ENCODE measurements around the gene POU5F1.
"Not testable (repeated sequence)": the region's sequence is repeated elsewhere in the genome, so short reads cannot be mapped to it uniquely, and the experiment has no call there.

Gene POU5F1

DNA sequence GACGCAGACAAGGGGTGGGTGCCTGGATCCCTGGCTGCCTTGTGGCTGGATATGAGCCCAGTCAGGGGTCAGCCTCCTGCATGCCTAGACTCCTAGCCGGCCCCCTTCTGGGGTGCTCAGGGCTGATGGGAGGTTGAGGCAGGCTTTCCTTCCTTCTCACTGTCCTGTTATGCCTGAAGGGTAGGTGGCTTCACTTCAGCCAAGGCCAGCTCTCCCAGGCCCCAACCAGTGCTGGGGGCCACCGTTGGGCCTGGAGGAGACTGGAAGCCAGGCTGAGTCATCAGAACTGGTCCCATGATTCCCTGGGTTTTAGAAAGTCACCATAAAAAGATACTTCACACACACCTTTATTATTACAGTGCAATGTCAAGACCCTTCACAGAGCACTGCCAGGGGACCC is 2.9 kb upstream of the POU5F1 start:
- H2BK15ac ChIP-seq (replicated peaks; ENCODE audit: low read depth), result no peak overlapping the region
- peaks cover 24% of the 10 kb centered on the region for H3K79me2 ChIP-seq (ENCODE audit: control insufficient read depth, insufficient read depth, low read length)
- H2BK5ac ChIP-seq (ENCODE audit: low read length), result peak overlapping the region; percentile 89
- H2BK120ac ChIP-seq (ENCODE audit: low read depth, low read length), result peak overlapping the region; percentile 30
- peak overlapping the region; percentile 59 for H3K23ac ChIP-seq (ENCODE audit: low read length)
- H3K4me3 ChIP-seq (ENCODE audit: low read length), result no peak overlapping the region
- H4K8ac ChIP-seq (ENCODE audit: low read depth, low read length), result no peak overlapping the region
- DNase-seq, result no peak
- H4K5ac ChIP-seq (ENCODE audit: low read length), result no peak overlapping the region
- H3K4ac ChIP-seq (ENCODE audit: low read depth, low read length), result peak overlapping the region; percentile 58
- peak overlapping the region; percentile 56 for H3K9ac ChIP-seq (ENCODE audit: low read length)
- H3K79me1 ChIP-seq (ENCODE audit: low read length), result no peaks in the 10 kb centered on the region
- peak overlapping the region; percentile 48 for H2AK5ac ChIP-seq (ENCODE audit: low read length)
- peak overlapping the region; percentile 70 for H3K27ac ChIP-seq (ENCODE audit: low read depth, low read length)
- peak overlapping the region; percentile 92 for H3K56ac ChIP-seq (ENCODE audit: low read length)
- H3K27me3 ChIP-seq (ENCODE audit: insufficient read depth, low read length, poor library complexity), result no peaks in the 10 kb centered on the region
- H3K4me2 ChIP-seq (ENCODE audit: low read length), result no peak overlapping the region
- peak overlapping the region; percentile 45 for H3K18ac ChIP-seq (ENCODE audit: low read length)
- H3K36me3 ChIP-seq (ENCODE audit: control insufficient read depth, insufficient read depth, low read length), result no peaks in the 10 kb centered on the region
- no CpG with 5 or more reads among the region's 3 CpGs for WGBS (ENCODE audit: extremely low coverage, insufficient coverage, low lambda C conversion rate)
- H3K4me1 ChIP-seq (ENCODE audit: control insufficient read depth, low read depth, low read length), result peaks cover 14% of the 10 kb centered on the region

DNA sequence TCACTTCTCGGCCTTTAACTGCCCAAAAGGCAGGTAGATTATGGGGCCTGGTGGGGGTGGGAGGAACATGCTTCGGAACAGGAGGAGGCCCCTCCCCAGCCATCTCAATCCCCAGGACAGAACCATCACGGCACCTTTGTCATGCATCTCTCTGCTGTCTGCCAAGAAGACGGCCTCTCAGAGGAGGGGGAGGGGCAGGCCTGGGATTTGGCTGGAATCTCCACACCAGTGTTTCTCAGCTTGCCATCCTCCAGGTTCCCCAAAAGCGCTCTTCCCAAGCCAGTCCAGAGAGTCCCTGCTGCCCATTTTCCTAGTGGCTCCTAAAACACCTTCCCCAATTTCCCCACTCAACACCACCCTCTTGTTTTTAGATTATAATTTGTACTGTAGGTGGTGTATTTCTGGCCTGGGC is 2.5 kb upstream of the POU5F1 start:
- H3K18ac ChIP-seq (ENCODE audit: low read length), result peak overlapping the region; percentile 91
- no peaks in the 10 kb centered on the region for H3K79me1 ChIP-seq (ENCODE audit: low read length)
- no peaks in the 10 kb centered on the region for H3K36me3 ChIP-seq (ENCODE audit: control insufficient read depth, insufficient read depth, low read length)
- H3K23ac ChIP-seq (ENCODE audit: low read length), result no peak overlapping the region
- H2AK5ac ChIP-seq (ENCODE audit: low read length), result no peak overlapping the region
- H3K4me3 ChIP-seq (ENCODE audit: low read length), result no peak overlapping the region
- H4K5ac ChIP-seq (ENCODE audit: low read length), result no peak overlapping the region
- WGBS (ENCODE audit: extremely low coverage, insufficient coverage, low lambda C conversion rate), result no CpG with 5 or more reads among the region's 5 CpGs
- H3K79me2 ChIP-seq (ENCODE audit: control insufficient read depth, insufficient read depth, low read length), result peaks cover 28% of the 10 kb centered on the region
- peak overlapping the region; percentile 28 for H3K4me2 ChIP-seq (ENCODE audit: low read length)
- H3K4me1 ChIP-seq (ENCODE audit: control insufficient read depth, low read depth, low read length), result peaks cover 14% of the 10 kb centered on the region
- peak overlapping the region; percentile 93 for H3K27ac ChIP-seq (ENCODE audit: low read depth, low read length)
- peak overlapping the region; percentile 63 for H2BK120ac ChIP-seq (ENCODE audit: low read depth, low read length)
- H3K9ac ChIP-seq (ENCODE audit: low read length), result peak overlapping the region; percentile 73
- peak overlapping the region; percentile 99 for H3K4ac ChIP-seq (ENCODE audit: low read depth, low read length)
- H3K27me3 ChIP-seq (ENCODE audit: insufficient read depth, low read length, poor library complexity), result no peaks in the 10 kb centered on the region
- DNase-seq, result peak; percentile 93
- H2BK15ac ChIP-seq (replicated peaks; ENCODE audit: low read depth), result no peak overlapping the region
- no peak overlapping the region for H4K8ac ChIP-seq (ENCODE audit: low read depth, low read length)
- peak overlapping the region; percentile 98 for H2BK5ac ChIP-seq (ENCODE audit: low read length)
- peak overlapping the region; percentile 92 for H3K56ac ChIP-seq (ENCODE audit: low read length)

DNA sequence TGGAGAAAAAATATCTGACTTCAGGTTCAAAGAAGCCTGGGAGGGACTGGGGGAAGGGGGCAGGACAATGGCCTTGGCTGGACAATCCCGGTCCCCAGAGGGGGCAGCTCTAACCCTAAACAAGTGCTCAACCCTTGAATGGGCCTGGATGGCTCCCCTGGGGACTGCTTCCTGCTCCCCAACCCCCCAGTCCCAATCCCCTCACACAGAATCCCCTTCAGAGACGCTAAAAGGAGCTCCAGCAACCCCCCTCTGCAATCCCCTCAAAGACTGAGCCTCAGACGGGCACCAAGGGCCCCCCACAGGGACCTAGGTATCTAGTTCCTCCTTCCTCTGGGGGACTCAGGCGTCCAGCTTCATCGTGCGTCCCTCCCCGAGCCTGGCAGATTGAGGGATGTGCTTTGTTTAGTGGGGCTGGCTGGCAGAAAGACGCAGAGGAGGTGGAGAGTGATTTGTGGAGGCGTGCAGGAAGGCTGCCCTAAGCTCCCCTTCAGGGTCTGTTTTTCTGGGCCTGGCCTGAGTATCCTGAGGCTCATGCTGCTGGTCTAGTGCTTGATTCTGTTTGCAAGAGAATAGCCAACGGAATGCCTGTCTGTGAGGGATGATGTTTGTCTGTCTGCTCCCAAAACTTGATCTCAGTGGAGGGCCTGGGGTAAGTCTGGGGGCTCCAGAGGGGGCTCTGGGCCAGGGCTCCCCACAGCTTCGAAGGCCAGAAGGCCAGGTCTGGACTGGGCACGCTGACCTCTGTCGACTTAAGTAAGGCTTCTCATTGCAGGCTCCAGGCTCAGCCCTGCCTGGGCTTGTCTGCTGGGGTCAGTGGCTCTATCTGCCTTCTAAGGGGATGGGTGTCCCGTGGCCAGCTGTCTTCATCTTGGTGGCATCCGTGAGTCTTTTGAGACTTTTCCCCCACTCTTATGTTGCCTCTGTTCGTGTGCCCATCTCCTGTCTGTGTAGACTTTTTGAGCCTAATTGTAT is 1.7 kb upstream of the POU5F1 start:
- no CpG with 5 or more reads among the region's 16 CpGs for WGBS (ENCODE audit: extremely low coverage, insufficient coverage, low lambda C conversion rate)
- Histone ChIP-seq H4K8ac (ENCODE audit: low read depth, low read length) (peak overlapping the region; percentile 69), H2AK5ac (ENCODE audit: low read length) (peak overlapping the region; percentile 71), H3K27ac (ENCODE audit: low read depth, low read length) (peak overlapping the region; percentile 93), H3K4me3 (ENCODE audit: low read length) (no peak overlapping the region), H3K27me3 (ENCODE audit: insufficient read depth, low read length, poor library complexity) (no peaks in the 10 kb centered on the region), H3K56ac (ENCODE audit: low read length) (peak overlapping the region; percentile 92), H2BK5ac (ENCODE audit: low read length) (peak overlapping the region; percentile 98), H3K23ac (ENCODE audit: low read length) (no peak overlapping the region), H4K5ac (ENCODE audit: low read length) (peak overlapping the region; percentile 16), H3K4ac (ENCODE audit: low read depth, low read length) (peak overlapping the region; percentile 99), H2BK15ac (replicated peaks; ENCODE audit: low read depth) (peak overlapping the region; percentile 15), H3K9ac (ENCODE audit: low read length) (peak overlapping the region; percentile 73), H3K36me3 (ENCODE audit: control insufficient read depth, insufficient read depth, low read length) (no peaks in the 10 kb centered on the region), H3K4me2 (ENCODE audit: low read length) (peak overlapping the region; percentile 28), H3K79me1 (ENCODE audit: low read length) (no peaks in the 10 kb centered on the region), H3K79me2 (ENCODE audit: control insufficient read depth, insufficient read depth, low read length) (peaks cover 34% of the 10 kb centered on the region), H2BK120ac (ENCODE audit: low read depth, low read length) (peak overlapping the region; percentile 98), H3K18ac (ENCODE audit: low read length) (peak overlapping the region; percentile 91), H3K4me1 (ENCODE audit: control insufficient read depth, low read depth, low read length) (peaks cover 14% of the 10 kb centered on the region)
- DNase-seq, result peak; percentile 83

DNA sequence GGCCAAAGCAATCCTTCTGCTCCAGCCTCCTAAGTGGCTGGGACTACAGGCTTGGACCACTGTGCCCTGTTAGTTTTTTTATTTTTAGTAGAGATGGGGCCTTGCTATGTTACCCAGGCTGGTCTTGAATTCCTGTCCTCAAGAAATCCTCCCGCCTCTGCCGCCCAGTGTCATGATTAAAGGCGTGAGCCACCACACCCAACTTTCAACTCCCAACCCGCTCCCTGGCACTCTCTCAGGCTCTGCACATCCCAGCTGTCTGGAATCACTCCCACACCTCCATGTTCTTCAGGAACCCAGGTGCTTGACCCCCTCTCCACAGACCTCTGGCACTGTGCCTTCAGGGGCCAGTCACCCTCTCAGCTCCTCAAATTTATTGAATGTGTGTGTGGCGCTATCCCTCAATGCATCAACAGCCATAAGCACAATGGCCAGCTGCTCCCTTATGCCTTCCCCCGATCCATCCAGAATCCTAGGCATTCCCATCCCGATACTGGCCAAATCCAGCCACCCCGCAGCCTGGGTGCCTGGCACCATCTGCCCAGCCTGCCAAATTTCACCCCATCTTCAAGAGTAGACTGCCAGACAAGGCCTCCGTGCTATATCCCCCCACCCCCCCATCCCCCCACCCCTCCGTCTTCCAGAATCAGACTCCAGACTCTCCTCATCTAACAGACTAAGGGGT is 647 bp upstream of the POU5F1 start:
- H3K79me2 ChIP-seq (ENCODE audit: control insufficient read depth, insufficient read depth, low read length), result peaks cover 41% of the 10 kb centered on the region
- no peak overlapping the region for H2BK15ac ChIP-seq (replicated peaks; ENCODE audit: low read depth)
- peak overlapping the region; percentile 86 for H3K27ac ChIP-seq (ENCODE audit: low read depth, low read length)
- peak overlapping the region; percentile 49 for H2BK5ac ChIP-seq (ENCODE audit: low read length)
- H3K4me1 ChIP-seq (ENCODE audit: control insufficient read depth, low read depth, low read length), result peaks cover 14% of the 10 kb centered on the region
- no peak overlapping the region for H4K8ac ChIP-seq (ENCODE audit: low read depth, low read length)
- H3K4me2 ChIP-seq (ENCODE audit: low read length), result no peak overlapping the region
- H2AK5ac ChIP-seq (ENCODE audit: low read length), result peak overlapping the region; percentile 1
- H3K4me3 ChIP-seq (ENCODE audit: low read length), result no peak overlapping the region
- no peaks in the 10 kb centered on the region for H3K27me3 ChIP-seq (ENCODE audit: insufficient read depth, low read length, poor library complexity)
- H3K4ac ChIP-seq (ENCODE audit: low read depth, low read length), result peak overlapping the region; percentile 77
- peak overlapping the region; percentile 98 for H2BK120ac ChIP-seq (ENCODE audit: low read depth, low read length)
- H3K18ac ChIP-seq (ENCODE audit: low read length), result peak overlapping the region; percentile 91
- WGBS (ENCODE audit: extremely low coverage, insufficient coverage, low lambda C conversion rate), result no CpG with 5 or more reads among the region's 10 CpGs
- no peaks in the 10 kb centered on the region for H3K79me1 ChIP-seq (ENCODE audit: low read length)
- H3K9ac ChIP-seq (ENCODE audit: low read length), result peak overlapping the region; percentile 3
- peak overlapping the region; percentile 77 for H3K56ac ChIP-seq (ENCODE audit: low read length)
- H4K5ac ChIP-seq (ENCODE audit: low read length), result no peak overlapping the region
- DNase-seq, result peak; percentile 47
- H3K36me3 ChIP-seq (ENCODE audit: control insufficient read depth, insufficient read depth, low read length), result no peaks in the 10 kb centered on the region
- no peak overlapping the region for H3K23ac ChIP-seq (ENCODE audit: low read length)

DNA sequence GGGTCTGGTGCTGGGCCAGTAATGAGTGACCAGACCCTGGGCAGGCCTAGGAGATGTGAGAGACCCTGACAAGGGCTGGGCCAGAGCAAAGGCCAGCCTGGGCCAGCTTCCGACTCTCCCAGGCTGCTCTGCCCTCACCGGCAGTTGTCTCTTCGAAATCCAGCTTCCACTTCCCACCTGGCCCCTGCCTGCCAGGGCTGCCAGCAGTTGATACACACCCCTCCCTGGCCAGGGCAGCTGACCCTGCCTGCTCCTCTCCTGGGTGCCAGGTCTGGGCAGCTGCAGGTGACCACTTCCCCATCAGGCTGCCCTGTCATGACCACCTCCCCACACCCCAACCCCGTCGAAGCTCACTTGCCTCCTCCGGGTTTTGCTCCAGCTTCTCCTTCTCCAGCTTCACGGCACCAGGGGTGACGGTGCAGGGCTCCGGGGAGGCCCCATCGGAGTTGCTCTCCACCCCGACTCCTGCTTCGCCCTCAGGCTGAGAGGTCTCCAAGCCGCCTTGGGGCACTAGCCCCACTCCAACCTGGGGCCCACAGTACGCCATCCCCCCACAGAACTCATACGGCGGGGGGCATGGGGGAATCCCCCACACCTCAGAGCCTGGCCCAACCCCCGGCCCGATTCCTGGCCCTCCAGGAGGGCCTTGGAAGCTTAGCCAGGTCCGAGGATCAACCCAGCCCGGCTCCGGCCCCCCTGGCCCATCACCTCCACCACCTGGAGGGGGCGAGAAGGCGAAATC is 453 bp downstream of the POU5F1 start:
- no CpG with 5 or more reads among the region's 23 CpGs for WGBS (ENCODE audit: extremely low coverage, insufficient coverage, low lambda C conversion rate)
- H3K18ac ChIP-seq (ENCODE audit: low read length), result peak overlapping the region; percentile 91
- not testable (repeated sequence) for DNase-seq

More for the DNA sequence above, 453 bp downstream of the POU5F1 start:
- H4K5ac ChIP-seq (ENCODE audit: low read length); H3K79me1 ChIP-seq (ENCODE audit: low read length); H3K27me3 ChIP-seq (ENCODE audit: insufficient read depth, low read length, poor library complexity); H2BK5ac ChIP-seq (ENCODE audit: low read length); H2BK120ac ChIP-seq (ENCODE audit: low read depth, low read length); H3K36me3 ChIP-seq (ENCODE audit: control insufficient read depth, insufficient read depth, low read length); H3K23ac ChIP-seq (ENCODE audit: low read length); H2BK15ac ChIP-seq (replicated peaks; ENCODE audit: low read depth); H3K4ac ChIP-seq (ENCODE audit: low read depth, low read length); H4K8ac ChIP-seq (ENCODE audit: low read depth, low read length); H2AK5ac ChIP-seq (ENCODE audit: low read length): not testable (repeated sequence)
- Histone ChIP-seq H3K79me2 (ENCODE audit: control insufficient read depth, insufficient read depth, low read length) (peaks cover 46% of the 10 kb centered on the region), H3K4me2 (ENCODE audit: low read length) (peak overlapping the region; percentile 53), H3K9ac (ENCODE audit: low read length) (peak overlapping the region; percentile 72), H3K4me3 (ENCODE audit: low read length) (peak overlapping the region; percentile 49), H3K27ac (ENCODE audit: low read depth, low read length) (peak overlapping the region; percentile 46), H3K56ac (ENCODE audit: low read length) (peak overlapping the region; percentile 82), H3K4me1 (ENCODE audit: control insufficient read depth, low read depth, low read length) (peaks cover 14% of the 10 kb centered on the region)

Measured in mesendoderm (in vitro differentiated cells).